ENCODE results near the gene SF3B5.

The SF3B5 gene

GRCh38 chr6:144090384-144090783, 5.0 kb downstream of the SF3B5 start:
- no peak overlapping the region for H3K27ac ChIP-seq (ENCODE audit: low read depth, low read length)
- peaks cover 19% of the 10 kb centered on the region for H3K36me3 ChIP-seq (ENCODE audit: control insufficient read depth, low read length)
- no peak for TF ChIP-seq EZH2phosphoT487 (IDR thresholded peaks at IDR 0.05; ENCODE audit: borderline replicate concordance, low read length)
- TF ChIP-seq CTCF (IDR thresholded peaks at IDR 0.05; ENCODE audit: low read depth, low read length, poor library complexity, severe bottlenecking): no peak
- peaks cover 6% of the 10 kb centered on the region; the same call in 1 of the 2 replicates for H3F3A ChIP-seq (ENCODE audit: control insufficient read depth, insufficient read depth)
- H3K27me3 ChIP-seq (ENCODE audit: control insufficient read depth, low read length): no peaks in the 10 kb centered on the region
- no peak overlapping the region for H3K4me3 ChIP-seq (ENCODE audit: low read length)
- H3K9me2 ChIP-seq (replicated peaks; ENCODE audit: control insufficient read depth, low read length): no peaks in the 10 kb centered on the region
- H4K20me1 ChIP-seq (ENCODE audit: control insufficient read depth, insufficient read depth, low read depth, low read length): peaks cover 12% of the 10 kb centered on the region; the same call in 1 of the 2 replicates
- peaks cover 27% of the 10 kb centered on the region for H3K4me1 ChIP-seq (ENCODE audit: control insufficient read depth, low read length)
- peaks cover 34% of the 10 kb centered on the region for H3K79me2 ChIP-seq (ENCODE audit: control insufficient read depth, low read length)
- H3K4me2 ChIP-seq (ENCODE audit: low read length): no peak overlapping the region
- no peaks in the 10 kb centered on the region for H3K9me3 ChIP-seq (ENCODE audit: control insufficient read depth, insufficient read depth, low read length)

- Histone ChIP-seq H3K27ac (ENCODE audit: low read depth, low read length) (no peak overlapping the region), H3K27me3 (ENCODE audit: control insufficient read depth, low read length) (no peaks in the 10 kb centered on the region), H3K36me3 (ENCODE audit: control insufficient read depth, low read length) (peaks cover 3% of the 10 kb centered on the region), H3K9me3 (ENCODE audit: control insufficient read depth, insufficient read depth, low read length) (no peaks in the 10 kb centered on the region), H3K4me2 (ENCODE audit: low read length) (no peak overlapping the region), H4K20me1 (ENCODE audit: control insufficient read depth, insufficient read depth, low read depth, low read length) (no peaks in the 10 kb centered on the region), H3K4me3 (ENCODE audit: low read length) (no peak overlapping the region), H3F3A (ENCODE audit: control insufficient read depth, insufficient read depth) (peaks cover 6% of the 10 kb centered on the region; the same call in 1 of the 2 replicates), H3K79me2 (ENCODE audit: control insufficient read depth, low read length) (peaks cover 9% of the 10 kb centered on the region), H3K9me2 (replicated peaks; ENCODE audit: control insufficient read depth, low read length) (no peaks in the 10 kb centered on the region), H3K4me1 (ENCODE audit: control insufficient read depth, low read length) (peaks cover 10% of the 10 kb centered on the region)
- no peak for TF ChIP-seq CTCF (IDR thresholded peaks at IDR 0.05; ENCODE audit: low read depth, low read length, poor library complexity, severe bottlenecking)
- no peak for TF ChIP-seq EZH2phosphoT487 (IDR thresholded peaks at IDR 0.05; ENCODE audit: borderline replicate concordance, low read length)
These were observed 7.5 kb downstream of the SF3B5 start for GRCh38 chr6:144087789-144088426.

- Histone ChIP-seq H4K20me1 (ENCODE audit: control insufficient read depth, insufficient read depth, low read depth, low read length) (no peaks in the 10 kb centered on the region), H3F3A (ENCODE audit: control insufficient read depth, insufficient read depth) (peaks cover 6% of the 10 kb centered on the region; the same call in 1 of the 2 replicates), H3K79me2 (ENCODE audit: control insufficient read depth, low read length) (no peaks in the 10 kb centered on the region; the same call in 1 of the 2 replicates), H3K4me2 (ENCODE audit: low read length) (no peak overlapping the region), H3K4me1 (ENCODE audit: control insufficient read depth, low read length) (peaks cover 8% of the 10 kb centered on the region), H3K9me3 (ENCODE audit: control insufficient read depth, insufficient read depth, low read length) (no peaks in the 10 kb centered on the region), H3K36me3 (ENCODE audit: control insufficient read depth, low read length) (no peaks in the 10 kb centered on the region), H3K27ac (ENCODE audit: low read depth, low read length) (no peak overlapping the region), H3K27me3 (ENCODE audit: control insufficient read depth, low read length) (no peaks in the 10 kb centered on the region), H3K4me3 (ENCODE audit: low read length) (no peak overlapping the region), H3K9me2 (replicated peaks; ENCODE audit: control insufficient read depth, low read length) (no peaks in the 10 kb centered on the region)
- TF ChIP-seq CTCF (IDR thresholded peaks at IDR 0.05; ENCODE audit: low read depth, low read length, poor library complexity, severe bottlenecking) (no peak), EZH2phosphoT487 (IDR thresholded peaks at IDR 0.05; ENCODE audit: borderline replicate concordance, low read length) (no peak)
These were observed 8.4 kb downstream of the SF3B5 start for GRCh38 chr6:144086959-144087358.
